GM23248 (cell line): Measurements from ENCODE around the gene ABLIM2. TPM values are rescaled to one million over a fixed set of nuclear protein-coding genes. Genes with fewer than 3 reads are reported as not detected.

Experiments
- DNase-seq: peaks from one replicate; pipeline ENCODE4 v3.0.0-alpha.2; 2015
- H2AFZ ChIP-seq: fragments of 200-600 bp; sonication (generic); 2 replicates; pipeline ENCODE4 v1.6.1; 2016; ENCODE audit warnings: antibody characterized with exemption
- H3F3A ChIP-seq: fragments of 200-600 bp; sonication (generic); 2 replicates; pipeline ENCODE4 v1.6.1; 2016; ENCODE audit warnings: mild to moderate bottlenecking, antibody characterized with exemption, mixed run types; ENCODE audit not compliant: insufficient read depth
- H3K27ac ChIP-seq: fragments of 200-600 bp; sonication (generic); 2 replicates; pipeline ENCODE4 v1.5.1; 2016; ENCODE audit warnings: mild to moderate bottlenecking
- H3K27me3 ChIP-seq: fragments of 200-600 bp; sonication (generic); replicated peaks from 2 replicates; pipeline ENCODE4 v1.6.1; 2016; ENCODE audit warnings: mild to moderate bottlenecking; ENCODE audit not compliant: insufficient read depth
- H3K36me3 ChIP-seq: fragments of 200-600 bp; sonication (generic); 2 replicates; pipeline ENCODE4 v1.6.1; 2016; ENCODE audit warnings: low read depth, mild to moderate bottlenecking
- H3K4me1 ChIP-seq: fragments of 200-600 bp; sonication (generic); 2 replicates; pipeline ENCODE4 v1.6.1; 2016; ENCODE audit warnings: mild to moderate bottlenecking; ENCODE audit not compliant: insufficient read depth
- H3K4me2 ChIP-seq: fragments of 200-600 bp; sonication (generic); one replicate; pipeline ENCODE4 v1.6.1; 2016; ENCODE audit warnings: mild to moderate bottlenecking; ENCODE audit not compliant: unreplicated experiment
- H3K4me3 ChIP-seq: fragments of 200-600 bp; sonication (generic); 2 replicates; pipeline ENCODE4 v1.5.1; 2016; ENCODE audit warnings: mild to moderate bottlenecking
- H3K79me2 ChIP-seq: fragments of 200-600 bp; sonication (generic); 2 replicates; pipeline ENCODE4 v1.6.1; 2016; ENCODE audit warnings: mild to moderate bottlenecking; ENCODE audit not compliant: insufficient read depth
- H3K9ac ChIP-seq: fragments of 200-600 bp; sonication (generic); 2 replicates; pipeline ENCODE4 v1.6.1; 2016; ENCODE audit warnings: mild to moderate bottlenecking
- H3K9me2 ChIP-seq: fragments of 200-600 bp; sonication (generic); 2 replicates; pipeline ENCODE4 v1.6.1; 2016; ENCODE audit warnings: mixed run types, mild to moderate bottlenecking, moderate library complexity; ENCODE audit not compliant: insufficient read depth
- H3K9me3 ChIP-seq: fragments of 200-600 bp; sonication (generic); one replicate; pipeline ENCODE4 v1.6.1; 2017; ENCODE audit warnings: low read depth
- H4K20me1 ChIP-seq: fragments of 200-600 bp; sonication (generic); 2 replicates; pipeline ENCODE4 v1.6.0; 2016; ENCODE audit not compliant: insufficient read depth
- EZH2 ChIP-seq: fragments of 200-600 bp; sonication (generic); IDR thresholded peaks from 2 replicates; pipeline ENCODE4 v1.6.1; 2018; ENCODE audit warnings: antibody characterized with exemption, mild to moderate bottlenecking; ENCODE audit not compliant: insufficient read depth, poor library complexity, severe bottlenecking
- EZH2phosphoT487 ChIP-seq: fragments of 200-600 bp; sonication (generic); IDR thresholded peaks from 2 replicates; pipeline ENCODE4 v1.6.1; 2018; ENCODE audit warnings: antibody characterized with exemption, moderate library complexity, mild to moderate bottlenecking, low read depth; ENCODE audit not compliant: insufficient read depth
- WGBS, 2 experiments: methylation state at CpG; one replicate each; pipeline ENCODE4 v1.1.6; 2015 to 2017; ENCODE audit warnings: low lambda C conversion rate in 2 of 2, low coverage in 1 of 2; ENCODE audit errors: missing lambda C conversion rate in 2 of 2; 5-methylcytosine and 5-hydroxymethylcytosine counted together
- in situ Hi-C: fragments of 300-500 bp; cut with MboI; formaldehyde crosslinking; loops from 2 replicates; pipeline ENCODE4 v1.15.0; 2020
- polyA plus RNA-seq: library from polyadenylated mRNA; unstranded; fragments of >200 nt; fragmentation: Nextera tagmentation; extraction: Ambion mirVana; gene quantifications from 2 replicates; pipeline ENCODE4 v1.2.1, GENCODE V29; 2016
- total RNA-seq: library from RNA; depleted of rRNA; stranded (reverse); fragments of >200 nt; shearing (Covaris generic); gene quantifications from 2 replicates; pipeline ENCODE4 v1.2.3, GENCODE V29; 2014

The ABLIM2 gene
- total and polyA plus RNA-seq, 2 experiments from 2014 or later, result not detected

GRCh38 chr4:8090744-8091301, 67.8 kb downstream of the ABLIM2 start:
- Histone ChIP-seq H3K27ac (no peak overlapping the region), H2AFZ (no peak overlapping the region), H3K9ac (no peak overlapping the region), H3K4me2 (no peak overlapping the region), H3K4me3 (no peak overlapping the region), H3K27me3 (peaks cover 5% of the 10 kb centered on the region; the same call in 1 of the 2 replicates), H3K9me3 (peaks cover 8% of the 10 kb centered on the region), H3F3A (no peaks in the 10 kb centered on the region), H3K4me1 (no peaks in the 10 kb centered on the region), H4K20me1 (no peaks in the 10 kb centered on the region), H3K9me2 (no peaks in the 10 kb centered on the region), H3K79me2 (no peaks in the 10 kb centered on the region), H3K36me3 (no peaks in the 10 kb centered on the region)
- DNase-seq, result no peak
- in situ Hi-C loops, result no loop called here
- TF ChIP-seq EZH2 (no peak), EZH2phosphoT487 (no peak)
- 51 to 57% methylated on average over 12 of the region's 12 CpGs for WGBS, 2 experiments

GRCh38 chr4:8090312-8090711, 68.3 kb downstream of the ABLIM2 start:
- Histone ChIP-seq H2AFZ (no peak overlapping the region), H3K9ac (no peak overlapping the region), H3K4me1 (no peaks in the 10 kb centered on the region), H3K79me2 (no peaks in the 10 kb centered on the region), H3F3A (no peaks in the 10 kb centered on the region), H3K36me3 (no peaks in the 10 kb centered on the region), H3K4me2 (no peak overlapping the region), H4K20me1 (no peaks in the 10 kb centered on the region), H3K9me2 (no peaks in the 10 kb centered on the region), H3K27me3 (peaks cover 5% of the 10 kb centered on the region; the same call in 1 of the 2 replicates), H3K9me3 (peaks cover 8% of the 10 kb centered on the region), H3K4me3 (no peak overlapping the region), H3K27ac (no peak overlapping the region)
- WGBS, 2 experiments, result 51 to 61% methylated on average over 4 of the region's 4 CpGs
- in situ Hi-C loops, result no loop called here
- DNase-seq, result peak; percentile 57
- TF ChIP-seq EZH2 (no peak), EZH2phosphoT487 (no peak)

GRCh38 chr4:8089862-8090261, 68.8 kb downstream of the ABLIM2 start:
- Histone ChIP-seq H3K9me3 (peaks cover 8% of the 10 kb centered on the region), H3K27ac (no peak overlapping the region), H3K27me3 (peaks cover 5% of the 10 kb centered on the region; the same call in 1 of the 2 replicates), H4K20me1 (no peaks in the 10 kb centered on the region), H3K4me1 (no peaks in the 10 kb centered on the region), H2AFZ (no peak overlapping the region), H3K36me3 (no peaks in the 10 kb centered on the region), H3F3A (no peaks in the 10 kb centered on the region), H3K79me2 (no peaks in the 10 kb centered on the region), H3K4me3 (no peak overlapping the region), H3K4me2 (no peak overlapping the region), H3K9ac (no peak overlapping the region), H3K9me2 (no peaks in the 10 kb centered on the region)
- WGBS, 2 experiments, result 53 to 62% methylated on average over 6 to 7 of the region's 7 CpGs
- in situ Hi-C loops, result no loop called here
- TF ChIP-seq EZH2phosphoT487, result no peak
- no peak for TF ChIP-seq EZH2
- no peak for DNase-seq

- in situ Hi-C loops, result no loop called here
- WGBS, 2 experiments, result 71 to 73% methylated on average over 12 of the region's 12 CpGs
Observed at GRCh38 chr4:8088966-8089491, 69.6 kb downstream of the ABLIM2 start.

More at GRCh38 chr4:8088966-8089491, 69.6 kb downstream of the ABLIM2 start:
- no peak overlapping the region for H3K9ac ChIP-seq
- no peak overlapping the region for H3K4me2 ChIP-seq
- no peaks in the 10 kb centered on the region for H3F3A ChIP-seq
- DNase-seq, result no peak
- no peaks in the 10 kb centered on the region for H3K79me2 ChIP-seq
- H4K20me1 ChIP-seq, result no peaks in the 10 kb centered on the region
- no peaks in the 10 kb centered on the region for H3K4me1 ChIP-seq
- TF ChIP-seq EZH2, result no peak
- TF ChIP-seq EZH2phosphoT487, result no peak
- H3K27ac ChIP-seq, result no peak overlapping the region
- H3K9me2 ChIP-seq, result no peaks in the 10 kb centered on the region
- peaks cover 6% of the 10 kb centered on the region for H3K27me3 ChIP-seq
- H3K9me3 ChIP-seq, result peaks cover 8% of the 10 kb centered on the region
- no peaks in the 10 kb centered on the region for H3K36me3 ChIP-seq
- no peak overlapping the region for H2AFZ ChIP-seq
- no peak overlapping the region for H3K4me3 ChIP-seq
